Skeletal muscle cell (primary cell): ENCODE measurements around the gene ACSF2.
A peak's percentile ranks its signal among the peaks of the same experiment; 100 is the strongest.

Source experiments
- DNase-seq: peaks from one replicate; pipeline ENCODE4 v3.0.0-alpha.2; 2010; ENCODE audit warnings: low read depth
- H3K4me3 ChIP-seq: 2 replicates; pipeline ENCODE4 v1.5.1; 2011; ENCODE audit warnings: low read depth, mild to moderate bottlenecking, control low read depth, low read length, moderate library complexity

The ACSF2 gene

DNA sequence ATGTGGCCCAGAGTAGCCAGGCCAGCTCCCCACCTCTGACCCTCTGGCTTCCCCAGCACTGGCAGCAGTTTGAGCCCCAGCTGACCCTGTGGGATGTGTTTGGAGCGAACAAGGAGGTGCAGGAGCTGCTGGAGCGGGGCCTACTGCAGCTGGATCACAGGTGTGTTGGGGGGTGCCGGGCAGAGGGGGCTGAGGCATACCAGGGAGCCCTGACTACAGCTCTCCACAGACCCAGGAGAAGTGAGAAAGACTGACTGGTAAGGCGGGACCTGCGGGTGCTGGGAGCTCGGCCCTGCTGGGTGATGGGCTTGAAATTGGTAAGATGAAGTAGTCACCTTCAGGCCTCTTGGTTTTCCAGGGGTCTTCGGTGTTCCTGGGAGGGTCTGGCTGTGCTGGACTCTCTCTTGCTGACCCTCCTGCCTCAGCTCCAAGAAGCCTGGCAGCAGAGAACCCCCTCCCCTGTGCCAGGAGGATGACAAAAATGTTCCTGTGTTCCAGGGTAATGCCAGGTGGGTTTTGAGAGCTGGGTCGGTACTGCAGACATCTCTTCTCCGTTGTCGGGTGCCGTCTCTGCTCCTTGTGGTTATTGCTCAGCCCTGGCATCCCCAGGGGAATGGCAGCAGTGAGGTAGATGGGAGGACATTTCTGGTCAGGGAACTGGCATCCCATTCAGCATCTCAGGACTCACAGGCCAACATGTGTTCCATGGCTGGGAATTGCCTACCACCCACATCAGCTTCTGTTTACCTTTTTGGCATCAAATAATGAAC is 58.6 kb downstream of the ACSF2 start:
- no peak overlapping the region for H3K4me3 ChIP-seq
- no peak for DNase-seq

DNA sequence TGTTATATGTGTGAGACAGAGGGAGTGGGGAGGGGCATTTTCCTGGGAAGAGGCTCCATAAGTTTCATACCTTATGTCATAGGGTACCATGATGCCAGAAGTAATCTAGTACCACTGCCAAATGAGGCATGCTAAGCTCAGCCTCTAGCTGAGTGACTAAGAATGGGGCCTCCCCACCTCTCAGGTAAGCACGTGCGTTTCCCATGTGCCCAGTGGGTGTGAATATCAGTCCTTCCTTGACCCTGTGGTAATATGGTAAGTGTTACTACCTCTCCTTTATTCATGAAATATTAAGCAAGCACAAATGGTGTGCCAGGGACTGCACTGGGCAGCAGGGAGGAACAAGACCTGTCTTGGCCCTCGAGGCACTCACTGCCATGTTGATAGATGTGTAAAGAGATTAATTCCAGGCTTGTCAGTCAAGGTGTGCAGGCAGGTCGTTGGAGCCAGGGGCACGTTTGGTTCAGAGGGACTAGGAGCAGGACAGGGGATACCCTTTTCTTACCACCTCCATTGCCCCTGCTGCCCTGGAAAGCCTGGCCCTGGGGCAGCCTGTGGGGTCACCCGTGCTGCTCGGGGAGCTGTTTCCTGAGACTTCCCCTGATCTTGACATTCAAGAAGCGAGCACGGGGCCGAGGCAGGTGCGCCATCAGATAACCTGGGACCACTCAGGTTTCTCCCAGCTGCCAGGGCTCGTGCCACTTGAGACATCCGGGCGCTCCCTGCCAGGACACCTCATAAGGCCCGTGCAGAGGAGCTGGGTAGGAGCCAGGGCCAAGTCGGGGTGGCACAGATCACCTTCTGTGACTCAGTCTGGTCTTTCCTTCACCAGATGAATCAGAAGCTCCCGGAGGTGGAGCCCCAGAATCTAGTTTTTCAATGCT is 61.4 kb downstream of the ACSF2 start:
- no peak for DNase-seq

DNA sequence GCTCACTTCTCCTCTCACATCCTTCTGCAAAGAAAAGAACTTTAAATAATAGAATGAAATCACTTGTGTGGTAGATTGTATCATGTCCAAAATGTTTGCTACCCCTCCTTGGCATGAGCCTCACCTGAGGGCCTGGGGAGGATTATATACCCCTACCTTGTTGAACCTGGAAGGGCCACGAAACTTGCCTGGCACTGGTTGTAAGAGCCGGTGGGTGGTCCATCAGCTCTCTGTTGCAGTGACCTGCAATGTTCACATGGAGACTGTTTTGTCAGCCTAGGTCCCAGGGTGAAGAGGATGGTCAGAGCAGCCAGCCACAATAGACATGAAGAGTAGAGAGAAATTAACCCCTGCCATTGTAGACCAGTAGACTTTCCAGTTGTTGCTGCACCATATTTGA is 62.9 kb downstream of the ACSF2 start:
- no peak overlapping the region for H3K4me3 ChIP-seq
- DNase-seq: no peak

More for the DNA sequence above, 61.4 kb downstream of the ACSF2 start:
- no peak overlapping the region for H3K4me3 ChIP-seq

DNA sequence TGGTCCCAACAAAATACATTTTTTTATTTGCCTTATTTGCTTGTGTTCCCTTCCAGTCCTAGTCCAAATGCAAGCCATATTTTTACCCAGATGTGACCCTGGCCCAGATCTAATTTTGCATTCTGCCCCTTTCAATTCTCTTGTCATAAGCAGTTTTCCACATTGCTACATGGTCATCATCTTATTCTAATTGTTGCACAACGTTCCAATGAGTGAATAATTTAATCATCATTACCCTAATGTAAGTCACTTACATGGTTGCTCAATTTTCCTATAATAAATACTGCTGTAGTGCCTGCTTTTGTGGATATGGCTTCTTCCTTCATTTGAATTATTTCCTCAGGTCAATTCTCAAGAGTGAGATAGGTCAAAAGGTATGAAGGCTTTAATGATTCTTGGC is 65.5 kb downstream of the ACSF2 start:
- no peak for DNase-seq
- H3K4me3 ChIP-seq: no peak overlapping the region

DNA sequence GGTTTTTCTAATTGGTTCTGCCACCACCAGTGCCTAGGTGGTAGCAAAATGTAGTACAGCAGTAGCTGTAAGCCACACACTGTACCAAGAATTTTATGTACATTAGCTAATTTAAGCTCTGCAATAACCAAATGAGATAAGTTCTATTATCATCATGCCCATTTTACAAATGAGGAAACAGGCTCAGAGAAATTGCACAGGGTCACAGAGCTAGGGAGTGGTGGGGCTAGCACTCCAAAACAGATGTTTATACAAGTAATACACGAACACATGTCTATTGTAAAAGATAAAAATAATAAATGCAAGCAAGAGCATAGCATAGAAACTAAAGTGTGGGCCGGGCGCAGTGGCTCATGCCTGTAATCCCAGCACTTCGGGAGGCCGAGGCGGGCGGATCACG is 66.2 kb downstream of the ACSF2 start:
- no peak overlapping the region for H3K4me3 ChIP-seq
- DNase-seq: no peak

DNA sequence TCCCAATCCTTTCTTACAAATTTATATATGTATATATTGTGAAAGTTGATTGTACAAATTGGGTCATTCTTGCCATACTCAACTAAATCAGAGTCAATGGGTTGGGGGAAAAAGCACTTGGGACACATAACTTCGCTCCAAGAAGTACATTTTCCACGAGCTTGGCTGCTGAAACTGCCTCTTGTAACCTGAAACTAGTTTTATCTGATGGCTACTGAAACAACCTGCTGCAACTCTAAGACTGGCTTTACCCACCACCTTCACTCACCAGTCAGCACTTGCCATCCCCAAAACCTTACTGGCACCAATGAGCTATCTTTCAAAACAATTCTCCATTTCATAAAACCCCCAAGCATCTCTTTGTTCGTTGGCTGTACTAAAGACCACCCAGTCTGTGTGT is 67.7 kb downstream of the ACSF2 start:
- DNase-seq: no peak
- H3K4me3 ChIP-seq: no peak overlapping the region

DNA sequence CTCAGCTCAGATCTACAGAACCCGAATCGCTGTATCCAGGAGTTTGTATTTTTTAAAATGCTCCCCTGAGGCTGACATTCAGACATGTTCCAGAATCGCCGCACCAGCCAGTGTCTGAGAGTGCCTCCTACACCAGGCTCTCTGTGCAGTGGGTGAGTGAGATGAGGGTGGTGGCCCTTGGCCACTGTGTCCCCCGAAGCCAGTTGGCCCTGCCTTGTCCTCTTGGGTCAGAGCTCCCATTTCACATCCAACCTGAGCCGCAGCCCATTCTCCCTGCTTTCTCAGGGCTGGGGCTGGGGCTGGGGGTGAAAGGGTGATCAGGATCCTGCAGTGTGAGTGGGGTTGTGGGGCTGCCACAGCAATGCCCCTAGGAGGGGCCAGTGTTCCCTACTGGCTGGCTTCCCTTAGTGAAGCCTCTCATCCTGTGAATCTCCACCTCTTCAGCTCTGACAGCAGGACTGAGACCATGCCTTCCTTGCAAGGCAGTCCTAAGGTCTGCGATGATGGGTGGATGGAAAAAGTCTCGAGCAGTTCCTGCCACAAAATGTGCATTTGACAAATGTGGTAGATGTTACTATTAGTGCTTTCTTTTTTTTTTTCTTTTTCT is 69.3 kb downstream of the ACSF2 start:
- no peak overlapping the region for H3K4me3 ChIP-seq
- DNase-seq: no peak

DNA sequence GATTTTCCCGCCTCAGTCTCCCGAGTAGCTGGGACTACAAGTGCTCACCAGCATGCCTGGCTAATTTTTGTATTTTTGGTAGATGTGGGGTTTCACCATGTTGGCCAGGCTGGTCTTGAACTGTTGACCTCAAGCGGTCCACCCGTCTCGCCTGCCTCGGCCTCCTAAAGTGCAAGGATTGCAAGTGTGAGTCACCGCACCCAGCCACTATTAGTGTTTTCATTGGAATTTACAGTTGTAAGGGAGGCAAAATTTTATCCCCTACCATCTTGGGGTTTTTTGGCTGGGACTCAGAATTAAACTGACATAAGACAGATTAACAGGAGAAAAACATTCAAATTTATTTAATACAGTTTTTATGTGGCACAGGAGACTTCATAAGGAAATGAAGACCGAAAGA is 69.9 kb downstream of the ACSF2 start:
- DNase-seq: no peak
- H3K4me3 ChIP-seq: no peak overlapping the region

DNA sequence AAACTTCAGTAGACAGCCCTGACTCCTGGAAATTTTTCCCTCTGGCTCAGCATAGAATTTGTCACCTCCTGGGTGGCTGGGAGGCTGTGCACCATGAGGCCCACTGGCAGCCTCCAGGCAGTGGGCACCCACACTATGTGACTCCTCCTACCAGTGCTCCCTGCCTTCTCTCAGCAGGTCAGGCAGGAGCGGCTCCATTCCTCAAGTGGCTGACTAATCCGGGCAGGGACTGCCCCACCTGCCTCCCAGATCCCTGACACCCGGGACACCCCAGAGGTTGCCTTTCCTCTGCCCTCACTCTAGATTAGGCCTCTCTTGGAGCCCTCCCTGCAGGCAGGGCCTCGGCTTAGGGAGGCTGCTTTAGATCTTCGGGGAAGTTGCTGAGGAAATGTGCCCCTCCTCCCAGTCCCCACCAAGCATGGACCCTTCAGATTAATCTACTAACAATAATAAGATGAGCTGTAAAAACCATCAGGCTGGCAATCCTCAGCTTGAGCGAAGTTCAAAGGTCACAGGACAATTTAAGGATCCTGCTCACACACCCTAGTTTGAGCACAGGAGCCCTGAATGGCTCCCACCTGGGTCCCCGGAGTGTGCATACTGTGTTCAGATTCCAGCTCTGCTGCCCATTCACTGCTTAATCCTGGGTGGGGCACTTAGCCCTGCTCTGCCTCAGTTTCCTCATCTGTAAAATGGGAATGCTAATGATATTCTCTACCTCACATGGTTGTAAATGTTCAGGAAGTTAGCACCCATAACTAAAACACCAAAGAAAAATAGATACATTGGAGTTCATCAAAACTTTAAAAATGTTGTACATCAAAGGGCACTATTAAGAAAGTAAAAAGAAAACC is 72.2 kb downstream of the ACSF2 start:
- no peak overlapping the region for H3K4me3 ChIP-seq
- no peak for DNase-seq

DNA sequence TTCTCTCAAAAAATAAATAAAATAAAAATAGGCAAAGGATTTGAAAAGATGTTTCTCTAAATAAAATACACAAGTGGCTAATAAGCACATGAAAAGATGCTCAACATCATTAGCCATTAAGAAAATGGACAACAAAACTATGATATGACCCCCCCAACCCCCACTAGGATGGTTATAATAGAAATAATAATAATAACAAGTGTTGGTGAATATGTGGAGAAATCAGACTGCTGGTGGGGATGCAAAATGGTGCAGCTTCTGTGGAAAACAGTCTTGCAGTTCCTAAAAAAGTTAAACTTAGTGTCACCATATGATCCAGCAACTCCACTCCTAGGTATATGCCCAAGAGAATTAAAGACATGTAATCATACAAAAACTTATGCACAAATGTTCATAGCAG is 73.3 kb downstream of the ACSF2 start:
- H3K4me3 ChIP-seq: no peak overlapping the region
- no peak for DNase-seq

DNA sequence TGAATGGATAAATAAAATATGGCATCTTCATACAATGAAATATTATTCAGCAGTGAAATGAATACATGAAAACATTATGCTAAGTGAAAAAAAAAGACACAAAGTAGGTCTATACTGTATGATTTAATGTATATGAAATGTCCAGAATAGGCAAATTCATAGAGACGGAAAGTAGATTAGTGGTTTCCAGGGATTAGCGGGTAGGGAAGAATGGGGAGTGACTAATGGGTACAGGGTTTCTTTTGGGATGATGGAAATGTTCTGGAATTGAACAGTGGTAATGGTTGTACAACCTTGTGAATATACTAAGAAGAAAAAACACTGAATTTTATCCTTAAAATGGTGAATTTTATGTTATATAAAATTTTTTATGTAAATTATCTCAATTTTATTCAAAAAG is 73.7 kb downstream of the ACSF2 start:
- DNase-seq: no peak
- no peak overlapping the region for H3K4me3 ChIP-seq

DNA sequence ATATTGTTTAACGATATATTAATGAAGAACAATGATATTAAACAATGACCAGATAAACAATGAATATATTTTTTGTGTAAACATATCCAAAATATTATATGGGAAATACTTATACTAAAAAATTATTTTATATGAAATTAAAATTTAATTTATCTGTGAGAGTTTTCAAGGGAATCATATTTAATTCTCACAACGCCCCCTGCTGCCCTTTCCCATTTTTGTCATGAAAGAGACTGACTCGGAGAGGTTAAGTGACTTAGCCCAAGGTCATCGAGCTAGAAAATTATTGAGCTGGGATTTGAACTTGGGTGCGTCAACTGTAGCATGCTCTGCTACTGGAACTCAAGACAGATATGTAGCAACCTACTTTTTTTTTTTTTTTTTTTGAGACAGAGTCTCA is 75.0 kb downstream of the ACSF2 start:
- no peak for DNase-seq
- H3K4me3 ChIP-seq: no peak overlapping the region

DNA sequence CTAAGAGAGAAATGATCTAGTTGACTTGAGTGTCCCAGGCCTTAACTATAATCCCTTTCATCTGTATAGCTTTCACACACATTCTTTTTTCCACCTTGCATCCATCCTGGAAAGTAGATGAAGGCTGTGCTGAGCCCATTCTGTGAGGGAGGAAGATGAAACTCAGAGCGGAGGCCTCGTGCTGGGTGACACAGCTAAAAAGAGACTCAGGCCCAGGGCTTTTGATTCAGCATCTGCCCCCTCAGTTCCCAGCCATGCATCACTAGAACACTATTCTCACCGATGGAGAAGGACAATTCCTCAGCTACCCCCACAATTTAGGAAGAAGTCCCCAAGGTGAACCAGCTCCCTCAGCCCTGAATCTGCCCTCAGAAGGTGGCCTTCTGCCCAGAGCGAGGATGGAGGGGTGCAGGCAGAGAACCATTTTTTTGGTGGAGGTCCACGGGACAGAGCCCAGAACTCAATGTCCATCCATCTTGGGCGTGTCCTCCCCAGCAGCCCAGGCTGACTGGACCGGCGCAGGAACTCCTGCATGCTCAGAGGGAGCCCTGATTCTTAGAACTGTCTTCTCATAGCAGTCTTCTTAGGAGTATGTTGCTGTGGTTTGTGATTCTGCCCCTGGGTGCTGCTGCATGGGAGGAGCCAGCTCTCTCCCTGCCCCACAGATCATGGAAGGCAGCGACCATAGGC is 76.4 kb downstream of the ACSF2 start:
- H3K4me3 ChIP-seq: no peak overlapping the region
- DNase-seq: no peak

DNA sequence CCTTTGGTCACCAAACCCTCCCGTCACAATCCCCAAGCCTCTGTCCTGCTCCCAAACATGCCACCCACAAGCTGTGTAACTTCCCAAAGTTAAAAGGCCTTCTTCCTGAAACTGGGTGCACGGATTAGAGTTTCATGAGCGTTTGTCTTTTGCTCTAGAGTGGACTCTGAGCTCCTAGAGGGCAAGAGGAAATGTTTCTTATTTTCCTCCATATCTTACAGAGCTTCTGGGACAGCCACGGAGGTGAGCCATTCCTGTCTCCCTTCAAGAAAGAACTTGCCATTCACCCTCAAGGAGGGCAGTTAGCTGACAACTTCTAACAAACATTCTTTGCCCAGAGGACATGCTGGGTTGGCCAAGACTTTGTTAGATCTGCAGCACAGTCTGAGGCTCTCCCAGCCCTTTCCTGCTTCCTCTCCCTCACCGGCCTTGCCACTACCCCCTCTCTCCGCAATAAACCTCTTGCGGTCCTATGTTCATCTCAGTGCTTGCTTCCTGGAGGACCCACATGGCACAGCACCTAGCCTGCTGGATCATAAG is 79.6 kb downstream of the ACSF2 start:
- no peak for DNase-seq
- H3K4me3 ChIP-seq: no peak overlapping the region

DNA sequence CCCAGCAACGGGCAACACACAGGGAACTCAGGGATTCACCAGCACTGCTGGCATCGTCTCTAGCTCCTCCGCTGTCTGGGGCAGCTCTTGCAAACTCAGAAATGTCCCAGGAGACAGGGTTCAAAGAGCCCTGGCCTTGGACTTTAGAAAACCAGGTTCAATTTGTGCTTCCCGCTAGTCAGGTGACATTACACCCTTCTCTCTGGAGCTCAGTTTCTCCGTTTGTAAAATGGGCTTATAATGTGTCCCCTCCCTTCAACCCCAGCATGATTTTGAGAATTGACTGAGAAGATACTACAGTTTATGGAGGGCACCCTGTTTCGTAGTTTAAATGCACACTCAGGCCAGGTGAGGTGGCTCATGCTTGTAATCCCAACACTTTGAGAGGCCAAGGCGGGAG is 80.3 kb downstream of the ACSF2 start:
- H3K4me3 ChIP-seq: no peak overlapping the region
- no peak for DNase-seq

DNA sequence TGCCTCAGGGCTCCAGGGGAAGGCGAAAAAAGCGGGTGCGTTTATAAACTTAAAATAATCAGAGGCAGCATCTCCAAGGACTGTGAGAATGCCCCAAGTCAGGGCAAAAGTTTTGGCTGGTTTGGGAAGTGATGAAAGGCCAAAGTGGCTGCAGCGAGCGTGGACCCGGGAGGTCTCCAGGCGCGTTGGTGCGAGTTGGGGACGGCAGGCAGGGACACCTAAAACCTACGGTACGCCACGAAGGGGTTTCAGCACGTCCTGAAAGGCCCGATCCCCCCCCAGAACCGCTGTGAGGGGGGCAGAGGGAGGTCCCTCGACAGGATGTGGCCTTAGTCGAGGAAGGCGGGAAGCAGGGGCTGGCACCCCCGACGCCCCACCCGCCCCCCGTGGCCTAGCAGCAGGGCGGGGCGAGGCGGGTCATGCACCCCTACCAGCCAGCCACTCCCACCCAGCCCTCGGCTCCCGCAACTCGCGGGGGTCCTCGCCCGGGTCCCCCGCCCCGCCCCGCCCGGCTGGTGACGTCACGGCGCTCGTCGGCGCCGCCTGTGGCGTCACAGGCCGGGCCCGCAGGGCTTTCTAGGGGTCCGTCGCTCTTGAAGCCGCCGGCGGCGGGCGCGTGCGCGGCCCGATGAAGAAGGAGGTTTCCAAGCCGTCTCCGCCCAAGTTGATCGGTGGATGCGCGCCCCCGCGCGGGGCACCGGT is 82.0 kb downstream of the ACSF2 start, which contains the start of gene MYCBPAP:
TSS of gene MYCBPAP (plus strand) at position 569 of the 702 bp plus-strand sequence. CDS start 236 bp downstream, outside the sequence.
- peak within 1 kb of the TSS; percentile 48 for H3K4me3 ChIP-seq

DNA sequence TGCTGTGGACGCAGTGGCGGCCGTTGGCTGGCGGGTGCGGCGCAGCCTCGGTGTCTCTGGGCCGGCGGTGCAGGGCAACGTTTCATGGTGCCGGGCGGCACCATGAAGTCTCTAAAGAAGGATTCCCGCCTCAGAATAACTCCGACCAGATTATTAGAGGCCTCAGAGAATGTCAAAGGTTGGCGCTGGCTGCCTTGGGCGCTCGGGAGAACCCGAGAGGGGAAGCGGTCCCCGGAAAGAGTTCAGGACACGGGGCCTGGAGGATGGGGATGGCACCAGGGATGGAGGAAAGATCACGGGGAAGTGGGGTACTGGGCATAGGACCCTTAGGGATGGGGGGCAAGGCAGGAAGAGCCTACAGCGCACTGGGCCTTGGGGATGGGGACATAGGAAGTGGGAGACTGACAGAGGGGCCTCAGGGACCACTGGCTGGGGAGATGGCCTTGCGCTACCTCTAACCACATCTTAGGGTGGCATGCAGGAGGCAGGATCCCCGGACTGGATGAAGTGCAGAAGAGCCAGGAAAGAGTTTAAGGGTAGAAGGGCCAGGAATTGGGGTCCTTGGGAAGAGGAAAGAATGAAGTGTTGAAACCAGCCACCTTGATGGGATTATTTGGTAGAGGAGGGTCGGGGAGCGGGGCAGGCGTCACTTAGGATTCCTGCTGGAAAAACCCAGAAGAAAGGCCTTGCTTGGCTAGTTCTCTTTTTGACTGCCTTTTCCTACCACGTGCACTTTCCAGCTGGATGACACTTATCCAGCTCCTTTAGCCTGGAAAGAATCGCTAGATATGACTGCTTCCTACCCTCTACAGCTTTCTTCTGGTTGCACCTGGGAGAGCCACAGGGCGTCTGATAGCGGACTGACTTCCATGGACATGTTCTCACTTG is 82.8 kb downstream of the ACSF2 start:
- H3K4me3 ChIP-seq: peak overlapping the region; percentile 48
- no peak for DNase-seq

More for the DNA sequence above, 82.0 kb downstream of the ACSF2 start, which contains the start of gene MYCBPAP:
- no peak for DNase-seq
